SK-N-SH treated with all-trans-retinoic acid at 6 μM for 48 hours (cell line): ENCODE results near the gene ZBTB11.

ENCODE experiments used
- ATAC-seq: fragments of 200-7000 bp; cut with Tn5 transposase; 3 replicates; pipeline ENCODE4 v1.9.1; 2020; ENCODE audit warnings: mild to moderate bottlenecking, moderate library complexity
- ARNTL ChIP-seq: fragments of 450-650 bp; formaldehyde crosslinking; IDR thresholded peaks from 2 replicates; pipeline ENCODE4 v1.5.0; 2020; ENCODE audit warnings: low read depth, mild to moderate bottlenecking, moderate library complexity, borderline replicate concordance
- BACH2 ChIP-seq: fragments of 250-450 bp; sonication (Bioruptor Pico); IDR thresholded peaks from 2 replicates; pipeline ENCODE4 v1.9.0; 2021; ENCODE audit warnings: mild to moderate bottlenecking, borderline replicate concordance
- CSDC2 ChIP-seq: fragments of 250-450 bp; sonication (Bioruptor Pico); IDR thresholded peaks from 2 replicates; pipeline ENCODE4 v1.5.0; 2020; ENCODE audit warnings: mild to moderate bottlenecking, moderate library complexity
- ESRRG ChIP-seq: fragments of 250-450 bp; sonication (Bioruptor Pico); IDR thresholded peaks from 2 replicates; pipeline ENCODE4 v1.6.1; 2021; ENCODE audit warnings: mild to moderate bottlenecking
- GLIS3 ChIP-seq: fragments of 250-450 bp; sonication (Bioruptor Pico); IDR thresholded peaks from 2 replicates; pipeline ENCODE4 v1.5.0; 2020; ENCODE audit warnings: mild to moderate bottlenecking, moderate library complexity
- ISL1 ChIP-seq: fragments of 250-450 bp; sonication (Bioruptor Pico); IDR thresholded peaks from 2 replicates; pipeline ENCODE4 v2.1.2; 2022; ENCODE audit warnings: mild to moderate bottlenecking, moderate library complexity
- OSR1 ChIP-seq: fragments of 250-450 bp; sonication (Bioruptor Pico); IDR thresholded peaks from 2 replicates; pipeline ENCODE4 v1.8.0; 2022; ENCODE audit warnings: moderate library complexity, mild to moderate bottlenecking, inconsistent platforms
- PPARA ChIP-seq: fragments of 250-450 bp; sonication (Bioruptor Pico); IDR thresholded peaks from 2 replicates; pipeline ENCODE4 v1.5.0; 2020; ENCODE audit warnings: mild to moderate bottlenecking, borderline replicate concordance
- TCF4 ChIP-seq: fragments of 250-450 bp; sonication (Bioruptor Pico); IDR thresholded peaks from 2 replicates; pipeline ENCODE4 v1.8.0; 2021; ENCODE audit warnings: mild to moderate bottlenecking, moderate library complexity, borderline replicate concordance
- TOX ChIP-seq: fragments of 250-450 bp; sonication (Bioruptor Pico); IDR thresholded peaks from 2 replicates; pipeline ENCODE4 v1.8.0; 2021; ENCODE audit warnings: mild to moderate bottlenecking, moderate library complexity, borderline replicate concordance
- ZC3H10 ChIP-seq: fragments of 250-450 bp; sonication (Bioruptor Pico); IDR thresholded peaks from 2 replicates; pipeline ENCODE4 v1.5.1; 2021; ENCODE audit warnings: mild to moderate bottlenecking, moderate library complexity
- ZFP3 ChIP-seq: fragments of 250-450 bp; sonication (Bioruptor Pico); IDR thresholded peaks from 2 replicates; pipeline ENCODE4 v1.5.0; 2020; ENCODE audit warnings: mild to moderate bottlenecking, moderate library complexity
- ZFP30 ChIP-seq: fragments of 450-650 bp; formaldehyde crosslinking; IDR thresholded peaks from 2 replicates; pipeline ENCODE4 v1.5.0; 2022; ENCODE audit warnings: mild to moderate bottlenecking, moderate library complexity
- ZNF565 ChIP-seq: fragments of 450-650 bp; formaldehyde crosslinking; conservative IDR thresholded peaks from 2 replicates; pipeline ENCODE4 v1.5.0; 2020; ENCODE audit warnings: low read depth, mild to moderate bottlenecking, moderate library complexity
- ZNF70 ChIP-seq: fragments of 450-650 bp; formaldehyde crosslinking; IDR thresholded peaks from 2 replicates; pipeline ENCODE4 v1.5.0; 2020; ENCODE audit warnings: mild to moderate bottlenecking, moderate library complexity
- ZNF8 ChIP-seq: fragments of 450-650 bp; formaldehyde crosslinking; IDR thresholded peaks from 2 replicates; pipeline ENCODE4 v1.5.0; 2020; ENCODE audit warnings: mild to moderate bottlenecking, moderate library complexity
- TF ChIP-seq, protein P1 (sequence below): fragments of 250-450 bp; sonication (Bioruptor Pico); IDR thresholded peaks from 2 replicates; pipeline ENCODE4 v1.5.1; 2020; ENCODE audit warnings: low read depth, mild to moderate bottlenecking, moderate library complexity
- TF ChIP-seq, protein P2 (sequence below): fragments of 250-450 bp; sonication (Bioruptor Pico); IDR thresholded peaks from 2 replicates; pipeline ENCODE4 v1.8.0; 2021; ENCODE audit warnings: low read depth, mild to moderate bottlenecking, moderate library complexity, borderline replicate concordance
- TF ChIP-seq, protein P3 (sequence below): fragments of 250-450 bp; sonication (Bioruptor Pico); IDR thresholded peaks from 2 replicates; pipeline ENCODE4 v1.5.0; 2020; ENCODE audit warnings: mild to moderate bottlenecking, moderate library complexity
- TF ChIP-seq, protein P4 (sequence below): fragments of 250-450 bp; sonication (Bioruptor Pico); IDR thresholded peaks from 2 replicates; pipeline ENCODE4 v1.8.0; 2020; ENCODE audit warnings: mild to moderate bottlenecking, moderate library complexity, borderline replicate concordance

Gene ZBTB11

DNA sequence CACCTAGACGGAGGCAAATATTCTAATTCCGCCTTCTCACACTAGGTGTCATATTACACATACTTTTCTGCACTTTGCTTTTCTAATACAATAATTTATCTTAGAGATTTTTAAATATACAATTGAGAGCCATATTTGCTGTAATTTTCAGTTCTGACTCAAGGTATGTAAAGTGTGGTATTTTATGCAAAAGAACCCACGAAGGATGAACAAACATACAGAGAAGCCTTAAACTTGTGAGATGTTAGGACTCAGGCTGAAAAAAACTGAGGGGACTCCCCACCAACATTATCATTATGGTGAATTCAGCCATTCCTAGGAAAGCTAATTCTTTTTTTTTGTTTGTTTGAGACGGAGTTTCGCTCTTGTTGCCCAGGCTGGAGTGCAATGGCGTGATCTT lies 9.6 kb downstream of the ZBTB11 start:
- no peak for ATAC-seq

DNA sequence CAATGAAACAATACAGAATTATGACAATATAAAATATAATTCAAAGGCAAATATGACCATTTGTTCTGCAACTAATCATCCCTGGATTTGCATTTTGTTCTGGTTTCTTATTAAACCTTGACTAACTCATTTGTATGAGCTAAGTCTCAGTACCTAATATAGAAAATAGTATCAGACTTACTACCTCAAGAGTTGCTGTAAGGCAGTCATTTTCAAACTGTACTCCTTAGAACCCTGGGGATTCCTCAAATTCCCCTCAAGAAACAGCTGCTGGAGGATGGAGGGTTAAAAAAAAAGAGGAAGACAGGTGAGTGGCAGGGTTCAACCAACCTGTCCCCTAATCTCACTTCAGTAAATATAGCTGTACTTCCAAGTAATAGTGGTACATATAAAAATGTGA lies 11.1 kb downstream of the ZBTB11 start:
- no peak for ATAC-seq

More for the DNA sequence above, 9.6 kb downstream of the ZBTB11 start:
- TF ChIP-seq BACH2 (CRISPR knock-in tag) (no peak), ZFP30 (no peak), TOX (no peak), ZFP3 (CRISPR knock-in tag) (no peak)
- TF ChIP-seq, protein P1, sequence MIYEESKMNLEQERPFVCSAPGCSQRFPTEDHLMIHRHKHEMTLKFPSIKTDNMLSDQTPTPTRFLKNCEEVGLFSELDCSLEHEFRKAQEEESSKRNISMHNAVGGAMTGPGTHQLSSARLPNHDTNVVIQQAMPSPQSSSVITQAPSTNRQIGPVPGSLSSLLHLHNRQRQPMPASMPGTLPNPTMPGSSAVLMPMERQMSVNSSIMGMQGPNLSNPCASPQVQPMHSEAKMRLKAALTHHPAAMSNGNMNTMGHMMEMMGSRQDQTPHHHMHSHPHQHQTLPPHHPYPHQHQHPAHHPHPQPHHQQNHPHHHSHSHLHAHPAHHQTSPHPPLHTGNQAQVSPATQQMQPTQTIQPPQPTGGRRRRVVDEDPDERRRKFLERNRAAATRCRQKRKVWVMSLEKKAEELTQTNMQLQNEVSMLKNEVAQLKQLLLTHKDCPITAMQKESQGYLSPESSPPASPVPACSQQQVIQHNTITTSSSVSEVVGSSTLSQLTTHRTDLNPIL (CRISPR knock-in tag) = no peak
- TF ChIP-seq, protein P2, sequence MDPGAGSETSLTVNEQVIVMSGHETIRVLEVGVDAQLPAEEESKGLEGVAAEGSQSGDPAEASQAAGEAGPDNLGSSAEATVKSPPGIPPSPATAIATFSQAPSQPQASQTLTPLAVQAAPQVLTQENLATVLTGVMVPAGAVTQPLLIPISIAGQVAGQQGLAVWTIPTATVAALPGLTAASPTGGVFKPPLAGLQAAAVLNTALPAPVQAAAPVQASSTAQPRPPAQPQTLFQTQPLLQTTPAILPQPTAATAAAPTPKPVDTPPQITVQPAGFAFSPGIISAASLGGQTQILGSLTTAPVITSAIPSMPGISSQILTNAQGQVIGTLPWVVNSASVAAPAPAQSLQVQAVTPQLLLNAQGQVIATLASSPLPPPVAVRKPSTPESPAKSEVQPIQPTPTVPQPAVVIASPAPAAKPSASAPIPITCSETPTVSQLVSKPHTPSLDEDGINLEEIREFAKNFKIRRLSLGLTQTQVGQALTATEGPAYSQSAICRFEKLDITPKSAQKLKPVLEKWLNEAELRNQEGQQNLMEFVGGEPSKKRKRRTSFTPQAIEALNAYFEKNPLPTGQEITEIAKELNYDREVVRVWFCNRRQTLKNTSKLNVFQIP (CRISPR knock-in tag) = no peak
- TF ChIP-seq, all 23 proteins: peak for 0

DNA sequence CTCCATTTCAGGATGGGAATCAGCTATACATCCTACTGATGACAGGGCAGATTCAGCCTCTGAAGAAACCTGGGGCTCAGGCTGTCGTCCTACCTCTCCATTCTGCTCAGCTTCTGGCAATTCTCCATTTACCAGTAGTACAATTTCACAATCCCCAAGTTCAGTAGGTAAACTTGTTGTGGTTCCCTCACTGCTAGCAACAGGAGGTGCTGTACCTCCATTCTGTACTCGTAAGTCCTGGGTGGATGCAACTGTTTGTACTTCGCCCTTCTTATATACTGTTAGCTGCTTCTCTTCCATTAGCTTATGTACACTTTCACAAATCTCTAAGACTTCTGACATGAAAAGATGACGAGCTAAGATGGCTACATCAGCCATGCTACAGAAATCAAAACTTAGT lies 11.6 kb downstream of the ZBTB11 start:
- TF ChIP-seq CSDC2 (CRISPR knock-in tag) (no peak), ZNF70 (CRISPR knock-in tag) (no peak), TCF4 (CRISPR knock-in tag) (no peak), ZFP3 (CRISPR knock-in tag) (no peak), BACH2 (CRISPR knock-in tag) (no peak), ISL1 (CRISPR knock-in tag) (no peak), ZNF565 (no peak), ESRRG (no peak), ZNF8 (CRISPR knock-in tag) (no peak), ARNTL (CRISPR knock-in tag) (no peak)
- no peak for ATAC-seq

More for the DNA sequence above, 11.1 kb downstream of the ZBTB11 start:
- TF ChIP-seq ZC3H10 (CRISPR knock-in tag) (no peak), GLIS3 (no peak), ZNF565 (no peak), TCF4 (CRISPR knock-in tag) (no peak), ZFP30 (no peak), ZNF8 (CRISPR knock-in tag) (no peak)
- TF ChIP-seq, protein P3, sequence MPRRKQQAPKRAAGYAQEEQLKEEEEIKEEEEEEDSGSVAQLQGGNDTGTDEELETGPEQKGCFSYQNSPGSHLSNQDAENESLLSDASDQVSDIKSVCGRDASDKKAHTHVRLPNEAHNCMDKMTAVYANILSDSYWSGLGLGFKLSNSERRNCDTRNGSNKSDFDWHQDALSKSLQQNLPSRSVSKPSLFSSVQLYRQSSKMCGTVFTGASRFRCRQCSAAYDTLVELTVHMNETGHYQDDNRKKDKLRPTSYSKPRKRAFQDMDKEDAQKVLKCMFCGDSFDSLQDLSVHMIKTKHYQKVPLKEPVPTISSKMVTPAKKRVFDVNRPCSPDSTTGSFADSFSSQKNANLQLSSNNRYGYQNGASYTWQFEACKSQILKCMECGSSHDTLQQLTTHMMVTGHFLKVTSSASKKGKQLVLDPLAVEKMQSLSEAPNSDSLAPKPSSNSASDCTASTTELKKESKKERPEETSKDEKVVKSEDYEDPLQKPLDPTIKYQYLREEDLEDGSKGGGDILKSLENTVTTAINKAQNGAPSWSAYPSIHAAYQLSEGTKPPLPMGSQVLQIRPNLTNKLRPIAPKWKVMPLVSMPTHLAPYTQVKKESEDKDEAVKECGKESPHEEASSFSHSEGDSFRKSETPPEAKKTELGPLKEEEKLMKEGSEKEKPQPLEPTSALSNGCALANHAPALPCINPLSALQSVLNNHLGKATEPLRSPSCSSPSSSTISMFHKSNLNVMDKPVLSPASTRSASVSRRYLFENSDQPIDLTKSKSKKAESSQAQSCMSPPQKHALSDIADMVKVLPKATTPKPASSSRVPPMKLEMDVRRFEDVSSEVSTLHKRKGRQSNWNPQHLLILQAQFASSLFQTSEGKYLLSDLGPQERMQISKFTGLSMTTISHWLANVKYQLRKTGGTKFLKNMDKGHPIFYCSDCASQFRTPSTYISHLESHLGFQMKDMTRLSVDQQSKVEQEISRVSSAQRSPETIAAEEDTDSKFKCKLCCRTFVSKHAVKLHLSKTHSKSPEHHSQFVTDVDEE (CRISPR knock-in tag) = no peak

DNA sequence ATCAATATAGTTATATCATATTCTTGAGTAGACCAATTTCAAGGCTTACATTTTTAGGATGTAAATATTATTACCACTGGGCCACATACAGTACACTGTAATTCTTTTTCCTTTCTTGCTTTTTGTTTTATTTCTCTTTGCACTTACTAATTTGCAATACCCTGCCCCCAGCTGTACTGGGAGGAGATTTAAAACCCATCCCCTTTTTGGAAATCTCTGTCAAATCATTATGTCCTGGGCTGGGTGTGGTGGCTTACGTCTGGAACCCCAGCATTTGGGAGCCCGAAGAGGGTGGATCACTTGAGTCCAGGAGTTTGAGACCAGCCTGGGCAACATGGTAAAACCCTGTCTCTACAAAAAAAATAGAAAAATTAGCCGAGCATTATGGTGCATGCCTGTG lies 16.2 kb downstream of the ZBTB11 start:
- TF ChIP-seq PPARA (CRISPR knock-in tag) (no peak), ARNTL (CRISPR knock-in tag) (no peak), TOX (no peak), GLIS3 (no peak), ZFP30 (no peak)
- ATAC-seq = no peak

DNA sequence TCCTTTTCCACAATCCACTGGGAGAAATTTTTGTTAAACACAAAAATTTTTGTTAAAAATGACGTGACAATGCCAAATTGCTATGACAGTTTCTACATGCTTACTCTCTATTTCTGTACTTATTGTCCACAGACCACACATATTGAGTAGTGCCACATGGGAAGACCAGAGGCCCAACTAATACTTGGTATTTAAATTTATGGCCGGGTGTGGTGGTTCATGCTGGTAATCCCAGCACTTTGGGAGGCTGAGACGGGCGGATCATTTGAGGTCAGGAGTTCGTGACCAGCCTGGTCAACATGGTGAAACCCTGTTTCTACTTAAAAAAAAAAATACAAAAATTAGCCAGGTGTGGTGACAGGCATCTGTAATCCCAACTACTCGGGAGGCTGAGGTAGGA lies 20.3 kb downstream of the ZBTB11 start:
- TF ChIP-seq, protein P2 (CRISPR knock-in tag) = no peak
- TF ChIP-seq, protein P1 (CRISPR knock-in tag) = no peak
- TF ChIP-seq ZNF8 (CRISPR knock-in tag) (no peak), TOX (no peak), GLIS3 (no peak), CSDC2 (CRISPR knock-in tag) (no peak), ZNF565 (no peak), ZNF70 (CRISPR knock-in tag) (no peak), OSR1 (no peak), ZFP30 (no peak)
- TF ChIP-seq, protein P3 (CRISPR knock-in tag) = no peak
- TF ChIP-seq, protein P4, sequence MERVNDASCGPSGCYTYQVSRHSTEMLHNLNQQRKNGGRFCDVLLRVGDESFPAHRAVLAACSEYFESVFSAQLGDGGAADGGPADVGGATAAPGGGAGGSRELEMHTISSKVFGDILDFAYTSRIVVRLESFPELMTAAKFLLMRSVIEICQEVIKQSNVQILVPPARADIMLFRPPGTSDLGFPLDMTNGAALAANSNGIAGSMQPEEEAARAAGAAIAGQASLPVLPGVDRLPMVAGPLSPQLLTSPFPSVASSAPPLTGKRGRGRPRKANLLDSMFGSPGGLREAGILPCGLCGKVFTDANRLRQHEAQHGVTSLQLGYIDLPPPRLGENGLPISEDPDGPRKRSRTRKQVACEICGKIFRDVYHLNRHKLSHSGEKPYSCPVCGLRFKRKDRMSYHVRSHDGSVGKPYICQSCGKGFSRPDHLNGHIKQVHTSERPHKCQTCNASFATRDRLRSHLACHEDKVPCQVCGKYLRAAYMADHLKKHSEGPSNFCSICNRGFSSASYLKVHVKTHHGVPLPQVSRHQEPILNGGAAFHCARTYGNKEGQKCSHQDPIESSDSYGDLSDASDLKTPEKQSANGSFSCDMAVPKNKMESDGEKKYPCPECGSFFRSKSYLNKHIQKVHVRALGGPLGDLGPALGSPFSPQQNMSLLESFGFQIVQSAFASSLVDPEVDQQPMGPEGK (CRISPR knock-in tag) = no peak

More for the DNA sequence above, 20.3 kb downstream of the ZBTB11 start:
- ATAC-seq = no peak
